Measurements from ENCODE around the gene CSAD.
"Not testable (repeated sequence)": the region's sequence is repeated elsewhere in the genome, so short reads cannot be mapped to it uniquely, and the experiment has no call there.

Gene CSAD

GRCh38 chr12:53145383-53146260 is 35.1 kb downstream of the CSAD start:
- DNase-seq (ENCODE audit: low read depth) = no peak

GRCh38 chr12:53143355-53143754 is 37.4 kb downstream of the CSAD start:
- DNase-seq (ENCODE audit: low read depth) = no peak

- DNase-seq (ENCODE audit: low read depth) = no peak
Measured at GRCh38 chr12:53133722-53134121, 47.0 kb downstream of the CSAD start.

- no peak for DNase-seq (ENCODE audit: low read depth)
Measured at GRCh38 chr12:53131844-53132243, 48.9 kb downstream of the CSAD start.

- DNase-seq (ENCODE audit: low read depth) = no peak
Measured at GRCh38 chr12:53128780-53129569, 51.8 kb downstream of the CSAD start.

- DNase-seq (ENCODE audit: low read depth) = no peak
Measured at GRCh38 chr12:53127169-53127568, 53.6 kb downstream of the CSAD start.

GRCh38 chr12:53124352-53124723 is 56.4 kb downstream of the CSAD start:
- no peak for DNase-seq (ENCODE audit: low read depth)

- DNase-seq (ENCODE audit: low read depth) = no peak
Measured at GRCh38 chr12:53123578-53124351, 57.0 kb downstream of the CSAD start.

- DNase-seq (ENCODE audit: low read depth) = no peak
Measured at GRCh38 chr12:53122961-53123468, 57.7 kb downstream of the CSAD start.

GRCh38 chr12:53120685-53121525 is 59.8 kb downstream of the CSAD start:
- DNase-seq (ENCODE audit: low read depth) = no peak

- DNase-seq (ENCODE audit: low read depth) = no peak
Measured at GRCh38 chr12:53118751-53119300, 61.9 kb downstream of the CSAD start.

GRCh38 chr12:53115891-53116648 is 64.7 kb downstream of the CSAD start:
- DNase-seq (ENCODE audit: low read depth) = no peak

- no peak for DNase-seq (ENCODE audit: low read depth)
Measured at GRCh38 chr12:53115112-53115890, 65.4 kb downstream of the CSAD start.

GRCh38 chr12:53113951-53114350 is 66.8 kb downstream of the CSAD start:
- DNase-seq (ENCODE audit: low read depth) = no peak

- DNase-seq (ENCODE audit: low read depth) = no peak
Measured at GRCh38 chr12:53113136-53113705, 67.5 kb downstream of the CSAD start.

GRCh38 chr12:53112431-53112830 is 68.3 kb downstream of the CSAD start:
- not testable (repeated sequence) for DNase-seq (ENCODE audit: low read depth)
